ENCODE measurements around the gene FASN. TPM values are rescaled to one million over a fixed set of nuclear protein-coding genes. Genes with fewer than 3 reads are reported as not detected.

FASN gene
- total and polyA plus RNA-seq, 2 of the 13 experiments (the other 11 are each of a cell fraction or from before 2014, with no cell fraction given): 51.7 to 101 TPM

- ChIA-PET CTCF (ENCODE audit: low intra/inter-chr PET ratio, low total read pairs) (no interaction called here), POLR2A (no interaction called here)
- Histone ChIP-seq H3K4me1 (ENCODE audit: insufficient read depth, low read length) (no peaks in the 10 kb centered on the region), H3K27me3 (ENCODE audit: control insufficient read depth in 1 of 2, insufficient read depth in 2 of 2, low read length in 2 of 2) (no peaks in the 10 kb centered on the region), H3K27ac (ENCODE audit: extremely low read length, insufficient read depth, low read length) (no peak overlapping the region), H3K9ac (ENCODE audit: insufficient read depth, low read depth, low read length) (no peak overlapping the region), H3K4me3 (replicated peaks in 1 of 3; ENCODE audit: insufficient read depth in 1 of 3, low read depth in 2 of 3, low read length in 3 of 3) (no peak overlapping the region), H2AFZ (ENCODE audit: low read length) (no peak overlapping the region), H3K4me2 (ENCODE audit: low read depth, low read length) (no peak overlapping the region), H3K36me3 (replicated peaks in 1 of 2; ENCODE audit: control insufficient read depth in 1 of 2, insufficient read depth in 2 of 2, low read length in 2 of 2) (peaks cover 85 to 98% of the 10 kb centered on the region in 2 experiments), H3K9me3 (ENCODE audit: low read length) (no peaks in the 10 kb centered on the region), H4K20me1 (ENCODE audit: insufficient read depth, low read length) (peaks cover 76% of the 10 kb centered on the region), H3K79me2 (ENCODE audit: insufficient read depth, low read length) (peaks cover 5% of the 10 kb centered on the region)
- TF ChIP-seq ZNF746 (CRISPR knock-in tag; IDR thresholded peaks at IDR 0.05) (no peak; the same call in 1 of the 2 replicates), ZNF263 (CRISPR knock-in tag; IDR thresholded peaks at IDR 0.05) (0 out of 2 replicates have a peak, but pooled peaks have one; percentile 8), NCOA5 (CRISPR knock-in tag; IDR thresholded peaks at IDR 0.05) (0 out of 2 replicates have a peak, but pooled peaks have one; percentile 80), SIN3B (IDR thresholded peaks at IDR 0.05; ENCODE audit: low read length) (no peak), AGO2 (optimal IDR thresholded peaks at IDR 0.05; ENCODE audit: low read depth, low read length) (peak; percentile 90), PAF1 (CRISPR knock-in tag; IDR thresholded peaks at IDR 0.05) (peak; percentile 69), POLR2AphosphoS5 (IDR thresholded peaks at IDR 0.05; ENCODE audit: low read depth, low read length) (0 out of 2 replicates have a peak, but pooled peaks have one; percentile 8), RBM22 (optimal IDR thresholded peaks at IDR 0.05; ENCODE audit: low read length) (peak; percentile 86), RBFOX2 (IDR thresholded peaks at IDR 0.05; ENCODE audit: low read depth, low read length) (peak; percentile 71), MED13 (CRISPR knock-in tag; IDR thresholded peaks at IDR 0.05) (0 out of 2 replicates have a peak, but pooled peaks have one; percentile 33), PBX2 (CRISPR knock-in tag; IDR thresholded peaks at IDR 0.05) (no peak)
- DNase-seq (ENCODE audit: low spot score) (no peak), FAIRE-seq (no peak), ATAC-seq (no peak)
- WGBS (ENCODE audit: low lambda C conversion rate): 98% methylated on average over 27 of the region's 31 CpGs
- in situ Hi-C loops (cut with HindIII; ENCODE audit: extremely low pct_ligation_motif_present, low pct_unique_long_range_greater_than_20kb) (no loop called here), intact Hi-C loops (cut with micrococcal nuclease; ENCODE audit: unreplicated experiment) (no loop called here)
- no TSS peak for BruUV-seq (replicated peaks)
These were observed 13.5 kb downstream of the FASN start for GRCh38 chr17:82084373-82085030.

All from HepG2 (cell line).